ENCODE measurements around the gene TUSC2. TPM values are rescaled to one million over a fixed set of nuclear protein-coding genes. Genes with fewer than 3 reads are reported as not detected.

TUSC2 gene
- polyA plus RNA-seq, 1 of the 3 experiments (the other 2 are of a cell fraction): 58.7 TPM

DNA sequence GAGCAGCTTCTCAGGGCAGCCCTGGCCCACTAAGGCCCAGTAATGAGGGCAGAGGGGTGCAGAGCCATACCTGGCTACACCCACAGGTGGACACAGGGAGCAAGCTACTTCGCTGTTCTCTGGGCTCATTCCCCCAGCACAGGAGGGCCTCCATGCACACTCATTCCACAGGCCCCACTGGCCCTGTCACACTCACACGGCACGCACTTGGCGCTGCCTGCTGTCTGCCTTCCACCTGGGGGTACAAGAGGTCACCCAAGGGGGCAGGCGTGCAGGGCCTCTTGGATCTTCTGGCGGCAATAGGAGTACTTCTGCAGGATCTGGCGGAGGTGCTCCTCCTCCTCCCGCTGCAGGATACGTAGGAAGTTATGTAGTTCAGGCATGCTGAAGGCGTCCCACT lies 2.3 kb upstream of the TUSC2 start:
- 89% methylated on average over 4 of the region's 10 CpGs for WGBS (ENCODE audit: low lambda C conversion rate)
- H3K9me3 ChIP-seq: no peaks in the 10 kb centered on the region
- no peak overlapping the region for H3K27ac ChIP-seq (ENCODE audit: low read depth in 2 of 2, low read length in 1 of 2)
- TF ChIP-seq RFX5 (IDR thresholded peaks at IDR 0.05; ENCODE audit: low read length) (no peak), TCF12 (IDR thresholded peaks at IDR 0.05) (no peak), FOXM1 (IDR thresholded peaks at IDR 0.05; ENCODE audit: low read depth) (no peak), RXRA (IDR thresholded peaks at IDR 0.05; ENCODE audit: borderline replicate concordance, low read depth) (no peak), FOXJ3 (CRISPR knock-in tag; IDR thresholded peaks at IDR 0.05) (no peak), JUND (IDR thresholded peaks at IDR 0.05) (no peak), TAF1 (IDR thresholded peaks at IDR 0.05; ENCODE audit: borderline replicate concordance, low read depth, low read length) (no peak), CHD2 (IDR thresholded peaks at IDR 0.05; ENCODE audit: low read length, partially characterized antibody) (no peak), TEAD4 (IDR thresholded peaks at IDR 0.05; ENCODE audit: borderline replicate concordance, insufficient read depth) (no peak), YY1 (IDR thresholded peaks at IDR 0.05; ENCODE audit: low read depth) (no peak), FOSL2 (IDR thresholded peaks at IDR 0.05; ENCODE audit: borderline replicate concordance, low read depth) (no peak), GABPA (IDR thresholded peaks at IDR 0.05; ENCODE audit: low read depth) (no peak), MXI1 (IDR thresholded peaks at IDR 0.05; ENCODE audit: low read depth, low read length) (no peak), EZH2phosphoT487 (IDR thresholded peaks at IDR 0.05; ENCODE audit: borderline replicate concordance, low read depth) (no peak)
- TF ChIP-seq, protein P1, sequence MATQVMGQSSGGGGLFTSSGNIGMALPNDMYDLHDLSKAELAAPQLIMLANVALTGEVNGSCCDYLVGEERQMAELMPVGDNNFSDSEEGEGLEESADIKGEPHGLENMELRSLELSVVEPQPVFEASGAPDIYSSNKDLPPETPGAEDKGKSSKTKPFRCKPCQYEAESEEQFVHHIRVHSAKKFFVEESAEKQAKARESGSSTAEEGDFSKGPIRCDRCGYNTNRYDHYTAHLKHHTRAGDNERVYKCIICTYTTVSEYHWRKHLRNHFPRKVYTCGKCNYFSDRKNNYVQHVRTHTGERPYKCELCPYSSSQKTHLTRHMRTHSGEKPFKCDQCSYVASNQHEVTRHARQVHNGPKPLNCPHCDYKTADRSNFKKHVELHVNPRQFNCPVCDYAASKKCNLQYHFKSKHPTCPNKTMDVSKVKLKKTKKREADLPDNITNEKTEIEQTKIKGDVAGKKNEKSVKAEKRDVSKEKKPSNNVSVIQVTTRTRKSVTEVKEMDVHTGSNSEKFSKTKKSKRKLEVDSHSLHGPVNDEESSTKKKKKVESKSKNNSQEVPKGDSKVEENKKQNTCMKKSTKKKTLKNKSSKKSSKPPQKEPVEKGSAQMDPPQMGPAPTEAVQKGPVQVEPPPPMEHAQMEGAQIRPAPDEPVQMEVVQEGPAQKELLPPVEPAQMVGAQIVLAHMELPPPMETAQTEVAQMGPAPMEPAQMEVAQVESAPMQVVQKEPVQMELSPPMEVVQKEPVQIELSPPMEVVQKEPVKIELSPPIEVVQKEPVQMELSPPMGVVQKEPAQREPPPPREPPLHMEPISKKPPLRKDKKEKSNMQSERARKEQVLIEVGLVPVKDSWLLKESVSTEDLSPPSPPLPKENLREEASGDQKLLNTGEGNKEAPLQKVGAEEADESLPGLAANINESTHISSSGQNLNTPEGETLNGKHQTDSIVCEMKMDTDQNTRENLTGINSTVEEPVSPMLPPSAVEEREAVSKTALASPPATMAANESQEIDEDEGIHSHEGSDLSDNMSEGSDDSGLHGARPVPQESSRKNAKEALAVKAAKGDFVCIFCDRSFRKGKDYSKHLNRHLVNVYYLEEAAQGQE (IDR thresholded peaks at IDR 0.05; ENCODE audit: low read depth, low read length): no peak
- TF ChIP-seq, protein P2, sequence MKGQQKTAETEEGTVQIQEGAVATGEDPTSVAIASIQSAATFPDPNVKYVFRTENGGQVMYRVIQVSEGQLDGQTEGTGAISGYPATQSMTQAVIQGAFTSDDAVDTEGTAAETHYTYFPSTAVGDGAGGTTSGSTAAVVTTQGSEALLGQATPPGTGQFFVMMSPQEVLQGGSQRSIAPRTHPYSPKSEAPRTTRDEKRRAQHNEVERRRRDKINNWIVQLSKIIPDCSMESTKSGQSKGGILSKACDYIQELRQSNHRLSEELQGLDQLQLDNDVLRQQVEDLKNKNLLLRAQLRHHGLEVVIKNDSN (IDR thresholded peaks at IDR 0.05; ENCODE audit: borderline replicate concordance, low read depth): no peak
- TF ChIP-seq, protein P3, sequence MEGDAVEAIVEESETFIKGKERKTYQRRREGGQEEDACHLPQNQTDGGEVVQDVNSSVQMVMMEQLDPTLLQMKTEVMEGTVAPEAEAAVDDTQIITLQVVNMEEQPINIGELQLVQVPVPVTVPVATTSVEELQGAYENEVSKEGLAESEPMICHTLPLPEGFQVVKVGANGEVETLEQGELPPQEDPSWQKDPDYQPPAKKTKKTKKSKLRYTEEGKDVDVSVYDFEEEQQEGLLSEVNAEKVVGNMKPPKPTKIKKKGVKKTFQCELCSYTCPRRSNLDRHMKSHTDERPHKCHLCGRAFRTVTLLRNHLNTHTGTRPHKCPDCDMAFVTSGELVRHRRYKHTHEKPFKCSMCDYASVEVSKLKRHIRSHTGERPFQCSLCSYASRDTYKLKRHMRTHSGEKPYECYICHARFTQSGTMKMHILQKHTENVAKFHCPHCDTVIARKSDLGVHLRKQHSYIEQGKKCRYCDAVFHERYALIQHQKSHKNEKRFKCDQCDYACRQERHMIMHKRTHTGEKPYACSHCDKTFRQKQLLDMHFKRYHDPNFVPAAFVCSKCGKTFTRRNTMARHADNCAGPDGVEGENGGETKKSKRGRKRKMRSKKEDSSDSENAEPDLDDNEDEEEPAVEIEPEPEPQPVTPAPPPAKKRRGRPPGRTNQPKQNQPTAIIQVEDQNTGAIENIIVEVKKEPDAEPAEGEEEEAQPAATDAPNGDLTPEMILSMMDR (IDR thresholded peaks at IDR 0.05): no peak
- TF ChIP-seq, protein P4, sequence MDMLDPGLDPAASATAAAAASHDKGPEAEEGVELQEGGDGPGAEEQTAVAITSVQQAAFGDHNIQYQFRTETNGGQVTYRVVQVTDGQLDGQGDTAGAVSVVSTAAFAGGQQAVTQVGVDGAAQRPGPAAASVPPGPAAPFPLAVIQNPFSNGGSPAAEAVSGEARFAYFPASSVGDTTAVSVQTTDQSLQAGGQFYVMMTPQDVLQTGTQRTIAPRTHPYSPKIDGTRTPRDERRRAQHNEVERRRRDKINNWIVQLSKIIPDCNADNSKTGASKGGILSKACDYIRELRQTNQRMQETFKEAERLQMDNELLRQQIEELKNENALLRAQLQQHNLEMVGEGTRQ (IDR thresholded peaks at IDR 0.05; ENCODE audit: borderline replicate concordance, low read depth, low read length): no peak
- TF ChIP-seq, protein P5, sequence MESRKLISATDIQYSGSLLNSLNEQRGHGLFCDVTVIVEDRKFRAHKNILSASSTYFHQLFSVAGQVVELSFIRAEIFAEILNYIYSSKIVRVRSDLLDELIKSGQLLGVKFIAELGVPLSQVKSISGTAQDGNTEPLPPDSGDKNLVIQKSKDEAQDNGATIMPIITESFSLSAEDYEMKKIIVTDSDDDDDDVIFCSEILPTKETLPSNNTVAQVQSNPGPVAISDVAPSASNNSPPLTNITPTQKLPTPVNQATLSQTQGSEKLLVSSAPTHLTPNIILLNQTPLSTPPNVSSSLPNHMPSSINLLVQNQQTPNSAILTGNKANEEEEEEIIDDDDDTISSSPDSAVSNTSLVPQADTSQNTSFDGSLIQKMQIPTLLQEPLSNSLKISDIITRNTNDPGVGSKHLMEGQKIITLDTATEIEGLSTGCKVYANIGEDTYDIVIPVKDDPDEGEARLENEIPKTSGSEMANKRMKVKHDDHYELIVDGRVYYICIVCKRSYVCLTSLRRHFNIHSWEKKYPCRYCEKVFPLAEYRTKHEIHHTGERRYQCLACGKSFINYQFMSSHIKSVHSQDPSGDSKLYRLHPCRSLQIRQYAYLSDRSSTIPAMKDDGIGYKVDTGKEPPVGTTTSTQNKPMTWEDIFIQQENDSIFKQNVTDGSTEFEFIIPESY (IDR thresholded peaks at IDR 0.05; ENCODE audit: borderline replicate concordance, low read depth): no peak
- TF ChIP-seq, protein P6, sequence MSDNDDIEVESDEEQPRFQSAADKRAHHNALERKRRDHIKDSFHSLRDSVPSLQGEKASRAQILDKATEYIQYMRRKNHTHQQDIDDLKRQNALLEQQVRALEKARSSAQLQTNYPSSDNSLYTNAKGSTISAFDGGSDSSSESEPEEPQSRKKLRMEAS (IDR thresholded peaks at IDR 0.05; ENCODE audit: low read depth): no peak
- H3K4me3 ChIP-seq (ENCODE audit: low read depth in 2 of 2, low read length in 1 of 2): no peak overlapping the region
- CTCF ChIA-PET: no interaction called here
- no peaks in the 10 kb centered on the region for H3K9me2 ChIP-seq
- H3F3A ChIP-seq (replicated peaks; ENCODE audit: insufficient read depth): peaks cover 30% of the 10 kb centered on the region
- POLR2A ChIA-PET: no interaction called here
- no peak overlapping the region for H2AFZ ChIP-seq (ENCODE audit: low read depth)
- DNase-seq: no peak
- H3K4me2 ChIP-seq: no peak overlapping the region
- peaks cover 10% of the 10 kb centered on the region; the same call in 1 of the 2 replicates for H4K20me1 ChIP-seq (ENCODE audit: insufficient read depth)
- H3K79me2 ChIP-seq (ENCODE audit: insufficient read depth): peaks cover 71% of the 10 kb centered on the region
- H3K36me3 ChIP-seq (replicated peaks in 1 of 2; ENCODE audit: control insufficient read depth in 1 of 2, insufficient read depth in 2 of 2, low read length in 1 of 2): peaks cover 10 to 37% of the 10 kb centered on the region in 2 experiments
- no peak overlapping the region for H3K9ac ChIP-seq
- peaks cover 5 to 25% of the 10 kb centered on the region in 2 experiments; a peak in 3 of 4 replicates for H3K4me1 ChIP-seq (ENCODE audit: control insufficient read depth in 1 of 2, insufficient read depth in 2 of 2, low read depth in 1 of 2, low read length in 1 of 2)
- no peaks in the 10 kb centered on the region for H3K27me3 ChIP-seq (ENCODE audit: insufficient read depth)
